Activated effector memory CD4-positive, alpha-beta T cell treated with Interleukin-2 at 50 U/mL for 16 hours (primary cell): ENCODE data around the gene USP6.
"Not testable (repeated sequence)": the region's sequence is repeated elsewhere in the genome, so short reads cannot be mapped to it uniquely, and the experiment has no call there.

Experiments used
- DNase-seq: peaks from one replicate; pipeline ENCODE4 v3.0.0-alpha.2; 2020

Gene USP6

GRCh38 chr17:5115673-5116651 lies at the start of gene USP6:
Gene USP6, plus strand, starts transcription at chr17:5116032. Its CDS starts 14,336 bp downstream, at chr17:5130368.
- DNase-seq: no peak

DNA sequence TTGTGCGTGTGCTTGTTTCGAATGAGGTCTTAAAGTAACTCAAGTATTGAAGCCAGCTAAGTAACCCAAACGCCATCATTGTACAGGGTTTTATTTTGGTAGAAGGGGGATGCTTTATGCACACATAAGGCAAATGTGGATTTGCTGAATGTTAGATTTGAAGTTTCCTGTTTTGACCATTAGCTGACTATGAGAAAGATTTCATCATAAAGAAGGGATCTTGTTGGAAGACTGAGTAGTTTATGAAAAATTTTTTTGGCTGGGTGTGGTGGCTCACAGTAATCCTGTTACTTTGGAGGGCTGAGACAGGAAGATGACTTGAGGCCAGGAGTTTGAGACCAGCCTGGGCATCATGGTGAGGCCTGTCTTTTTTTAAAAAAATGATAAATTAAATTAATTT lies 47.6 kb upstream of the USP6 start:
- no peak for DNase-seq

DNA sequence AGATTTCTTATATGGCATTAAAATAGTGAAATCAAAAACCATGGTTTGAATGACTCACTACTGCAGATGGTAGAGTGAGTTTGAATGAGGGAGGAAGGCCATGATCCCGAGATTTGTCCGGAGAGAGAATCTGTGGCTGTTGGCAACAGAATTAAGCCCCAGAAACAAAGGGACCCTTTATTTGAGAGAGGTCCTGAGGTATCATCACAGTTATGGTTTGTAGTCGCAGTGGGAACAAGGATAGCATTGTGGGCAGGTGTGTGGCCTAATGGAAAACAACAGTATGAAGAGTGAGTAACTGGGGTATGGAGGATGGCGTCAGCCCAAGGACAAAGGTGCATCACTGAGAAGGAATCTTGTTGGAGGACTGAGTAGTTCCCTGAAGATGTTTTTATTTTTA lies 46.1 kb upstream of the USP6 start:
- no peak for DNase-seq

GRCh38 chr17:5075472-5075871 lies 40.4 kb upstream of the USP6 start:
- DNase-seq: not testable (repeated sequence)

GRCh38 chr17:5077275-5077674 lies 38.6 kb upstream of the USP6 start:
- DNase-seq: not testable (repeated sequence)

DNA sequence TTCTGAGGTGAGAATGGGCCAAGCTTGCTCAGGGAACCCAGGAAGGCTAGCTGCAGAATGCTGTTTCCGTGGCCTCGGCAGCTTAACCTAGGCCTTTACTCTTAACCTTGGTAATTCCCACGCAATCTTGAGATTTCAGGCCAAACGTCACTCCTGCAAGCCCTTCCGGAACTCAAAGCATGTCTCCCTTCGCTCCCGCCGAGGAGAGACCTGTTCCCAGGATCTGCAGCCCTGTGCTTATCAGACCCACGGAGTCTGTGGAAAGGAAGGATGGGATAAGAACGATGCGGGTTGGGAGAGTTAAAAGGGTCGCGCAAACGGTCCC lies 38.1 kb upstream of the USP6 start:
- no peak for DNase-seq

GRCh38 chr17:5078106-5079028 lies 37.5 kb upstream of the USP6 start, which contains the start of gene ZFP3:
Gene ZFP3, plus strand, starts transcription at chr17:5078467. Its CDS starts 13,038 bp downstream, at chr17:5091505.
- peak; percentile 65 for DNase-seq

DNA sequence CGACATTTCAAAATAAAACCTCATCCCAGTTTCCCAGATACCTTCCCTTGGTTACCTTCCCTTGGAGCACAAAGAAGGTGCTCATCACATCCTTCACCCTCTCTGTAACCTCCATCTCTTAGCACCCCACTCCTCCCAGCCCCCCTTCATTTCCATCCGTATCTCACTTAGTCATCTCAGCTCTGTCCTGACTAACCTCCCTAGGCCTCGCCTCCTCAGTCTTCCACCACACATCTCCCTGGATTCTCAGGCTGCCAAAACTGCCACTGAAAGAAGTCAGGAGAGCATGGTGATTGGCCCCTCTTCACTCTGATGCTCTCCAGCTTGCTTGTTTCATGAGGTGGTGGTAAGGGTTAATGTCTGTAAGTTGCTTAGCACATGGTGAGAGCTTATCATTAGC lies 35.2 kb upstream of the USP6 start:
- no peak for DNase-seq

- DNase-seq: no peak
Measured at GRCh38 chr17:5092218-5093010, 23.4 kb upstream of the USP6 start.

GRCh38 chr17:5096731-5097100 lies 19.1 kb upstream of the USP6 start:
- DNase-seq: no peak

DNA sequence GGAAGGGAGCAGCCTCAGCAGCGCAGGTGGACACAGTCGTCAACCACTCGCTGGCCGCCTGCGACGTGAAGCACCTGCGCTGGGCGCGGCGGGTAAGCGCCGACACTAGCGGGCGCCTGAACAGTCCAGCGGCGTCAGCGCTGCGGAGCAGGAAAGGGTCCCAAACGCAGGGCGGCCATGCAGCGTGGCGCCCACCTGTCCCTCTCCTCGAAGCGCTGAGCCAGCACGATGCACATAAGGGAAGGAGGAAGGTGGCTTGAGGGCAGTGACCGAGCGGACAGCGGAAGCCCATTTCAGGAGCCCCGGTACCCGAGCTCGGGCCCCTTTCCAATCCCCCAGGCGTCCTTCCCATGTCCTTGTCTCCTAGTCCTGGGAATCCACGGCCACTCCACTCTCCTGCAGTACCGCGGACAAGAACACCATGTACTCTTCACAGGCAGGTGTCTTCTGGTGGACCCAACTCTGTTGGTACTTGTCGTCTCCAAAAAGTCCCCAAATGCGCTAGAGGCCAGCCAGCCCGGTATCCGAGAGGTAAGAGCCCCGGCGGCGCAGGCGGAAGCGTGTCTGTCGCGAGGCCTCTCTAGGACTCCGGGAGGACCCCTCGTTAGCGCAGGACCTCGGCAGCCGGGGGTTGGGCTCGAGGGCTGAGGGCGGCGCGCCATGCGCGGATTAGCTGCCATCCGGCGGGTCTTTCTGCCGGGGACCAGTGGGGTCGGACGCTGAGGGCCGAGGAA lies 18.6 kb upstream of the USP6 start:
- no peak for DNase-seq

DNA sequence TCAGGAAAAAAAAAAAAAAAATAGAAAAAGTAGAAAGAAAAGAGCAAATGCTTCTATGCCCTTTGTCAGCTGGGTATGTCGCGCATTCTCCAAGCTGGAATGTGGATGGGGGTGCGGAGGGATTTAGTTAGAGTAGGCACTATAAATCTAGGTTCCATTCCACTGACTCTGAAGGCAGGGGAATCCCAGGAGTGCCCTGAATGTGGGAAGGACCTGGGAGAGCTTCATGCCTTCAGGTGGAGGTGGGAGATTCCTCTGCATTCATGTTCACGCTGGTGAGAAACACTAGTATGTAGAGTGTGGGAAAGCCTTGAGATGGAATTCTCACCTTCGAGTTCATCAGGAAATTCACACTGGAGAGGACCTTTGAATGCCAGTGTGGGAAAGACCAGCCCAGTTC lies 16.6 kb upstream of the USP6 start:
- no peak for DNase-seq

- no peak for DNase-seq
Measured at GRCh38 chr17:5100832-5101231, 15.0 kb upstream of the USP6 start.

- DNase-seq: no peak
Measured at GRCh38 chr17:5110816-5111215, 5.0 kb upstream of the USP6 start.

GRCh38 chr17:5111402-5112204 lies 4.2 kb upstream of the USP6 start, which contains the start of gene ZNF232:
Gene ZNF232, minus strand, starts transcription at chr17:5111878. Its CDS starts 56 bp downstream, at chr17:5111822.
- DNase-seq: peak; percentile 84

DNA sequence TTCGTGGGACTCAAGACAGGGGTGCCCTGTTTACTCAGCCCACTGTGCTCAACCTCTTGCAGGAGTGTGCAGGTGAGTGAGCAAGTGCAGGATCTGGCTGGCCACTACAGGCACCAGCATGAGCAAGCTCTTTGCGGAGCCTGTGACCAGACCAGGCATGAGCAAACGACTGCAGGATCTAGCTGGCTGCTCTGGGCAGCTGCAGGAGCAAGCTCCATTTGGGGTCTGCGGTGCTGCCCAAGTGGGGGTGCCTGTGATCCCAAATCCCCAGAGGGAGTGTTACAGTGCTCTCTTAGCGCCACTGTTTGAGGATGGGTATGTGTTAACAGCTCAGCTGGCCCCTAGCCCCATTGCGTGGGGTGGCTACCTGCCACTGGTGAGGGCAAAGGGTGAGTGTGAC lies 2.4 kb downstream of the USP6 start:
- no peak for DNase-seq

DNA sequence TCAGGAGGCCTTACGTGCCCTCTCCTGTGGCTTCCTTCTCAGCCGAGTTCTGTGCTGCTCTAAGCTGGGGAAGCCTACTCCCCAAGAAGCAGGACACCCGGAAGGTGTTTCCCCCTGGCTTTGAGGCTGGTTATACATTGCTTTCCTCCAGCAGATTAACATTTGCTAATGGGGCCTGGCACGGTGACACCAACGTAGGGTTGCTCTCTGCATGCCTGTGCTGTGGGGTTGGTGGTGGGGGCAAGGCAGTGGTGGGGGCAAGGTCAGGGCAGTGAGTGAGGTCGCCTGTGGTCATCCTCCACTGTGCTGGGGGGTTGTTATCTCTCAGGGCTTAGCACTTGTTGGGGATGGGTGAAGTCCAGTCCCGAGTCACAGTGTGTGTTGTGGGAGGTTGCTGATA lies 4.2 kb downstream of the USP6 start:
- DNase-seq: no peak

GRCh38 chr17:5120436-5121185 lies 4.8 kb downstream of the USP6 start:
- not testable (repeated sequence) for DNase-seq

DNA sequence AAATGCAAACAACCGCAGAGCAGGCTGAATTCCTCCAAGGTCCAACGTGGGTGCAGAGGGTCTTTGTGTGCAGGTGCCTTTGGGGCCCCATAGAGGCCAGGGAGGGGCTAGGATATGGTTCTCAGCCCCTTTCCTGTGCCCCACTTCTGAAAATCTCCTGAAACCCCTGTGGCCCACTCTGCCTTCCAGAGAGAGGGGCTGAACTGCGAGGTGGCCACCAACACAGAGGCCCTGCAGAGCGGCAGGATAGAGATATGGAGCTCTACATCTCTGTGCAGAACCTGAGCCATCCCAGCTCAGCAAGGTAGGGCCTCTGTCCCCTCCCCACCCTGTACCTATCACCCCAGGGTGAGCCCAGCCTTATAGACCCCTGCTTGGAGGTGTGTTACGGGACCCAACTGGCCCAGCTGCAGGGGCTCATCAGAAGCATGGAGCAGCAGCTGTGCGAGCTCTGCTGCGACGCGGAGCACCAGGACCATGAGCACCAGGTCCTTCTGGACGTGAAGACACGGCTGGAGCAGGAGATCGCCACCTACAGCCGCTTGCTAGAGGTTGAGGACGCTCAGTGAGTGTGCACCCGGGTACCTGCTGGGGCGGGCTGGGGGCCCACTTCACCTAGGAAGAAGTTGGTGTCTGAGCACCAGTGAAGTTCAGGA lies 5.5 kb downstream of the USP6 start:
- DNase-seq: no peak

DNA sequence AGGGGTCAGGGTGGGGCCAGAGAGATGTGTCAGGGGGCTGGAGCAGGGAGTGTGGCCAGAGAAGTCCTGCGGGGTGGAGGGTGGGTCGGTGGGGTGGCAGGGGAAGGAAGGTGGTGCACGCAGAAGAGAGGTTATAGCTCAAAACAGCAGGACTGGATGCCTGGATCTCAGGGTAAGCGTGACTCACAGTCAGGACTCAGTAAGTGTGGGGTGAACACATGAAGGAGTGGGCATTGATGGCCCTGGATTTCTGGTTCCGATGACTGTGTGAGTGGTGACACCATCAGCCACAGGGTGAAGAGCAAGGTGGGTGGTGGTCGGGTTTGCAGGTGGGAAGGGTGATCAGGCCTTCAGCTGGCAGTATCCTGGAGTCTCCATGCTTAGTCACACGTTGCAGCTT lies 6.2 kb downstream of the USP6 start:
- DNase-seq: not testable (repeated sequence)
